GM10847 (cell line): ENCODE results near the gene OR4A16.

ENCODE experiments used
- POLR2A ChIP-seq: IDR thresholded peaks from 2 replicates; pipeline ENCODE4 v1.6.1; 2011; ENCODE audit not compliant: insufficient read length; ENCODE audit errors: extremely low read depth

Gene OR4A16, protein sequence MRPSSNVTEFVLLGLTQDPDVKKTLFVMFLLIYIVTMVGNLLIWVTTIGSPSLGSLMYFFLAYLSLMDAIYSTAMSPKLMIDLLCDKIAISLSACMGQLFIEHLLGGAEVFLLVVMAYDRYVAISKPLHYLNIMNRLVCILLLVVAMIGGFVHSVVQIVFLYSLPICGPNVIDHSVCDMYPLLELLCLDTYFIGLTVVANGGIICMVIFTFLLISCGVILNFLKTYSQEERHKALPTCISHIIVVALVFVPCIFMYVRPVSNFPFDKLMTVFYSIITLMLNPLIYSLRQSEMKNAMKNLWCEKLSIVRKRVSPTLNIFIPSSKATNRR

GRCh38 chr11:55342901-55343300 is at the start of gene OR4A16:
Gene OR4A16, plus strand, starts transcription at chr11:55343201. Its CDS starts 0 bp downstream, at chr11:55343201.
- TF ChIP-seq POLR2A = no peak

DNA sequence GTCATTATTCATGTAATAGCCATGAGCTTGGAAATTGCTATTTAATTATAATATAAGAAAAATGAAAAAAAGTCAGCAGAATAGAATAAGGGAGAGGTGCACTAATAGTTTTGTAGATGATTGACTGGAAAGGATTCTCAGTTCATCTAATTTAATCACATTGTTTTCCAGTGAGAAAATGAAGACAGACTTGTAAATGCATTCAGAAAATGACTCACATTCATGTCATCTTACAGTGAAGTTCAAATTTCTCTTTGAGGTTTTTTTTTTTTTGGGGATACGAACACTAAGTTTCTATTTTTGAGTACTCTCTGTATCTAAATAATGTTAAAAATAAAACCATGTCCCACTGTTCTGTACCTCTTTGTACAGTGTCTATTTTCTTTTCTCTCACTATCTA is 18.5 kb upstream of the OR4A16 start:
- TF ChIP-seq POLR2A = no peak

DNA sequence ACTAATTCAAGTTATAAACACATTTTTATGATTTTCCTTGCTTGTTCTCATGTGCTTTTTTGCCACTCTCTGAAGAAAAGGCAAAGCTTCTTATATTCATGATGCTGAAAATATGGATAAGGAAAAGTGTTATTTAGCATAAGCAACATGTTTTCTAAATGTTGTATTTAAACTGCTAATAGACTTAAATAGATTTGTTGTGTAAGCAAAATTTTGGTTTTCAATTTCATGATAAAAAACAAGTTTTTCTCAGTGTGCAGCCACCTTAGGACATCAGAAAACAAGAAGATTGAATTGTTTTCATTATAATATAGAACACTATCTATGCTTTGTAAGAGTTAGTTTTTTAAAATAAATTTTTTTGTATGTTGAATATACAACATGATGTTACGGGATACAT is 2.3 kb downstream of the OR4A16 start:
- TF ChIP-seq POLR2A = no peak

DNA sequence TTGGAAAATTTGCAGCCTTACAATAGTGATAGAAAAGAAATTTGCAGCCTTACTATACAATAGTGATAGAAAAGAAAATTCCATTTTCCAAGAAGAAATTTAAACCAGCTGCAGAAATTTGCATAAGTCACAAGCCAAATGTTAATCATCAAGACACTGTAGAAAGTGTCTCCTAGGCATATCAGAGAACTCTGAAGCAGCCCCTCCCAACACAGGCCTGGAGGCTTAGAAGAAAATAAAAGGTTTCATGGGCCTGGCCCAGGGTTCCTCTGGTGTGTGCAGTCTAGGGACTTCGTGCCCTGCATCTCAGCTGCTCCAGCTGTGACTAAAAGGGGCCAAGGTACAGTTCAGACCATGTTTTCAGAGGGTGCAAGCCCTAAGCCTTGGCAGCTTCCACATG is 6.0 kb downstream of the OR4A16 start:
- TF ChIP-seq POLR2A = no peak

GRCh38 chr11:55357560-55358184 is 14.7 kb downstream of the OR4A16 start:
- no peak for TF ChIP-seq POLR2A

DNA sequence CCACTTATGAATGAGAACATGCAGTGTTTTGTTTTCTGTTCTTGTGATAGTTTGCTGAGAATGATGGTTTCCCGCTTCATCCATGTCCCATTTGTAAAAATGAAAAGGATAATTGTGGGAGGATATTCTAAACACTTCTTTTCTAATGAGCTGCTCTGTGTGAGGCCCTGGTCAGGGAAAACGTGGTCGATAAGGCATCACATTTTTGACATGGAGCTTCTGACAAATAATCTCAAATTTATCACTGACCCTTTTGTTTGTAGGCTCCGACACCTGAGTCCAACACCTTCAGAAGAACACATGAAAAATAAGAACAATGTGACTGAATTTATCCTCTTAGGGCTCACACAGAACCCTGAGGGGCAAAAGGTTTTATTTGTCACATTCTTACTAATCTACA is 24.7 kb downstream of the OR4A16 start, which contains the start of gene OR4A15:
Gene OR4A15 (plus strand): TSS at position 301 of the 400 bp plus-strand sequence. CDS start 0 bp downstream, at position 301.
- TF ChIP-seq POLR2A = no peak
